Measurements from ENCODE around the gene HEXD.

GRCh38 chr17:82486231-82487094 is 68.3 kb downstream of the HEXD start:
- no peak for TF ChIP-seq YY1 (IDR thresholded peaks at IDR 0.05; ENCODE audit: insufficient read depth, insufficient read length)
- TF ChIP-seq SUZ12 (IDR thresholded peaks at IDR 0.05; ENCODE audit: extremely low read depth, insufficient read depth, insufficient read length), result no peak
- no peak for TF ChIP-seq ZNF274 (IDR thresholded peaks at IDR 0.05; ENCODE audit: low read depth, low read length)

All from NT2/D1 (cell line).